Upper lobe of right lung (tissue), 1 donor: ENCODE data around the gene FOXN3. TPM values are rescaled to one million over a fixed set of nuclear protein-coding genes. Genes with fewer than 3 reads are reported as not detected.

ENCODE experiments used
- ATAC-seq: fragments of 200-7000 bp; cut with Tn5 transposase; one replicate; pipeline ENCODE4 v1.9.1; 2020; ENCODE audit warnings: mild to moderate bottlenecking, moderate library complexity
- DNase-seq: peaks from one replicate; pipeline ENCODE4 v3.0.0-alpha.2; 2020
- H3K27ac ChIP-seq: fragments of 200-600 bp; one replicate; pipeline ENCODE4 v1.8.0; 2022
- H3K27me3 ChIP-seq: fragments of 200-600 bp; one replicate; pipeline ENCODE4 v1.8.0; 2022; ENCODE audit warnings: mild to moderate bottlenecking
- H3K36me3 ChIP-seq: fragments of 200-600 bp; one replicate; pipeline ENCODE4 v1.8.0; 2022
- H3K4me1 ChIP-seq: fragments of 200-600 bp; one replicate; pipeline ENCODE4 v1.8.0; 2022
- H3K4me3 ChIP-seq: fragments of 200-600 bp; one replicate; pipeline ENCODE4 v1.8.0; 2022; ENCODE audit warnings: mild to moderate bottlenecking
- H3K9me3 ChIP-seq: fragments of 200-600 bp; one replicate; pipeline ENCODE4 v1.8.0; 2022
- intact Hi-C: fragments of 100-400 bp; cut with DNase I; formaldehyde crosslinking; loops from one replicate; pipeline ENCODE4 v1.11.0; 2022
- total RNA-seq: library from RNA; stranded (reverse); fragmentation: NEBNext Ultra II Directional; extraction: Animal tissue kit (Norgen Biotek cat#: 25700); gene quantifications from one replicate; pipeline ENCODE4 v1.2.1, GENCODE V29; 2021
- TF ChIP-seq, protein P1 (sequence below): fragments of 200-600 bp; IDR thresholded peaks from one replicate; pipeline ENCODE4 v1.8.0; 2022; ENCODE audit warnings: antibody characterized with exemption
- donor health status: DM: no; HTN: yes; CAD: no; lungs with severe emphysema.

The FOXN3 gene
- total RNA-seq, 1 donor from 2014 or later, result 103 TPM

DNA sequence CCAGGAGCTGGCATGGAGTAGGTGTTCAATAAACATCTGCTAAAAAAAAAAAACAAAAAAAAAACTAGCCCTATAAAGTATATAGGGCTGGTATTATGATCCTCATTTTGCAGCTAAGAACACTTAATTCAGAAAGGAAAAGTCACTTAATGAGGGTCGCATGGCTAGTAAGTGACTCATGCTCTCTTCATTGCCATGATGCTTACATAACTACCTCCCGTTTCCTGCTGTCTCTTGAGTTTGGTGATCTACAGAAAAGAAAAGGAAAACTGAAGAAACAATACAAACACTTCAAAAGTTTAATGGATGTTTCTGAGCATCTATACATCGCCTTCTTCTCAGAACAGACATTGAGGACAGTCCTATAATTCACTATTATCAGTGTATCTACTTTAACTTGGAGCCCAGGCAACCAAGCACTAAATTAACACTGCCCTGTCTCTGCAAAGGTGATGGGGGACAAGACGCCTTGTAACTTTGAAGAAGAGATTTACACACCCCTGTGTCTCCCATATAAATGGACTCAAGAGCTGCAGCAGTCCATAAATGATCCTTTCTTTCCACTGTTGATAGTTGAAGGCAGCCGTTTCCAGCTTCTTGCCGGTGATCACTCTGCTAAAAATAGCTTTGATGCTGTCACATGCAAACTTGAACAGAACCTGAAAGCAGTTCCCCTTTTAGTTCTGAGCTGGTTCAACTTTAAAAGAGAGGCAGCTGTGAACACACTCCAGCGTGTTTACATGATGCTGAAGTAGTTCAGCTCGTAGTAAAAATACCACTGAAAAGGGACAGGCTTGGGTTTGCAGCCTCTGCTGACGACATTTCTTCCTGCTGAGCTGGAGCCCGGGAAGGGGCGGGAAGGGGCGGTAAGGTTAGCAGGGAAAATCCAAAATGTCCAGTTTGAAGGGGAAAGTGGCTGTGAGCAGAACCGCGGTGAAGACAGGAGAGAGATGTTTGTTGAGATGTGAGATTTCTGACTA, 113.3 kb downstream of the FOXN3 start:
- H3K36me3 ChIP-seq, result no peaks in the 10 kb centered on the region
- H3K4me3 ChIP-seq, result peak overlapping the region; percentile 29
- ATAC-seq (peak; percentile 90), DNase-seq (peak; percentile 73)
- H3K9me3 ChIP-seq, result no peaks in the 10 kb centered on the region
- intact Hi-C loops, result no loop called here
- H3K4me1 ChIP-seq, result peaks cover 47% of the 10 kb centered on the region
- TF ChIP-seq, protein P1, sequence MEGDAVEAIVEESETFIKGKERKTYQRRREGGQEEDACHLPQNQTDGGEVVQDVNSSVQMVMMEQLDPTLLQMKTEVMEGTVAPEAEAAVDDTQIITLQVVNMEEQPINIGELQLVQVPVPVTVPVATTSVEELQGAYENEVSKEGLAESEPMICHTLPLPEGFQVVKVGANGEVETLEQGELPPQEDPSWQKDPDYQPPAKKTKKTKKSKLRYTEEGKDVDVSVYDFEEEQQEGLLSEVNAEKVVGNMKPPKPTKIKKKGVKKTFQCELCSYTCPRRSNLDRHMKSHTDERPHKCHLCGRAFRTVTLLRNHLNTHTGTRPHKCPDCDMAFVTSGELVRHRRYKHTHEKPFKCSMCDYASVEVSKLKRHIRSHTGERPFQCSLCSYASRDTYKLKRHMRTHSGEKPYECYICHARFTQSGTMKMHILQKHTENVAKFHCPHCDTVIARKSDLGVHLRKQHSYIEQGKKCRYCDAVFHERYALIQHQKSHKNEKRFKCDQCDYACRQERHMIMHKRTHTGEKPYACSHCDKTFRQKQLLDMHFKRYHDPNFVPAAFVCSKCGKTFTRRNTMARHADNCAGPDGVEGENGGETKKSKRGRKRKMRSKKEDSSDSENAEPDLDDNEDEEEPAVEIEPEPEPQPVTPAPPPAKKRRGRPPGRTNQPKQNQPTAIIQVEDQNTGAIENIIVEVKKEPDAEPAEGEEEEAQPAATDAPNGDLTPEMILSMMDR, result no peak
- no peaks in the 10 kb centered on the region for H3K27me3 ChIP-seq
- peak overlapping the region; percentile 78 for H3K27ac ChIP-seq

DNA sequence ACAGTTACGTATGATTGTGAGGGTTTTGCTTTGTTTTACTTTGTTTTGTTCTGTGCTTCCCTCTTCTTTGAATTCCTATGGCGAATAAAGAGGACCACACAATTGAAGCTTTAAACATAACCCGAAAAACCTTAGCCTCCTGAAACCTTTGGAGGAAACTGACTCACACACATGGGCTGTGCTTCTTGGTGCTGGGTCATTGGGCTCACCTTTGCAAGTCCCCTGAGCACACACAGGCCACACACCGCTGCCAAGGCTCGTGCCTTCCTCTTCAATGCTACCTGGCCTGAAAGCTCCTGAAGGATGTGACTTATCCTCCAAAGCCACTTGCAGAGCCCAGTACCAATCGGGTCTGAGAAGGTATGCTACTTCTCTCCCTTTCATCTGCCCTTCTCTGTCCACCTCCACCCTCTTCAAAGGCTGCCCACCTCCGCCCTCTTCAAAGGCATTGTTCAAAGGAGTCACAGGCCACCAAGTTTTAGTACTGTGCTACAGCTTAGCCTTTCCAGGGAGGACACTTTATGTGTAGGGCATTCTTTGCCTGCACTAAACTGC, 114.6 kb downstream of the FOXN3 start:
- DNase-seq, result no peak
- Histone ChIP-seq H3K27me3 (no peaks in the 10 kb centered on the region), H3K36me3 (no peaks in the 10 kb centered on the region), H3K4me1 (peaks cover 39% of the 10 kb centered on the region), H3K9me3 (no peaks in the 10 kb centered on the region), H3K27ac (peak overlapping the region; percentile 78), H3K4me3 (no peak overlapping the region)
- no peak for ATAC-seq
- TF ChIP-seq, protein P1, result no peak
- intact Hi-C loops, result no loop called here

DNA sequence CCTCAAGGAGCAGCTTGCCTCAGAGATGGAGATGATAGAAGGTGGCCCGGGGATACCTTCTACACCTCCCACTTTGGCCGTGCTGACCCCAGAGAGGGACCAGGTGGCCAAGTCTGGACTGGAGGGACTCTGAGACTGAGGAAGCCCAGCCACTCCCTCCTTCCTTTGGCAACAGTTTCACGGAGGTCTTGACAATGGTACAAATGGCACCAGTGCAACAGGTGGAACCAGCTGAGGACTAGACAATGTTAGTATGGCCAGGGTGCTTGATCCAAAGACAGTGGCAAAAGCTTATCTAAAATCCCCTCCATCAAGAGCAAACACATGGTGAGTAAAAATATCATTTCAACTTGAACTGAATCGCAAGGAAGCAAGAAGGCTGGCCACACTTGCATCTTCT, 117.4 kb downstream of the FOXN3 start:
- Histone ChIP-seq H3K27me3 (no peaks in the 10 kb centered on the region), H3K4me3 (no peak overlapping the region), H3K36me3 (no peaks in the 10 kb centered on the region), H3K9me3 (no peaks in the 10 kb centered on the region), H3K4me1 (peaks cover 24% of the 10 kb centered on the region), H3K27ac (no peak overlapping the region)
- intact Hi-C loops, result loop anchor here (10.0 kb wide), 1 partner anchor 105 kb away; no protein-coding TSS in a partner anchor
- ATAC-seq (no peak), DNase-seq (no peak)
- TF ChIP-seq, protein P1, result no peak

DNA sequence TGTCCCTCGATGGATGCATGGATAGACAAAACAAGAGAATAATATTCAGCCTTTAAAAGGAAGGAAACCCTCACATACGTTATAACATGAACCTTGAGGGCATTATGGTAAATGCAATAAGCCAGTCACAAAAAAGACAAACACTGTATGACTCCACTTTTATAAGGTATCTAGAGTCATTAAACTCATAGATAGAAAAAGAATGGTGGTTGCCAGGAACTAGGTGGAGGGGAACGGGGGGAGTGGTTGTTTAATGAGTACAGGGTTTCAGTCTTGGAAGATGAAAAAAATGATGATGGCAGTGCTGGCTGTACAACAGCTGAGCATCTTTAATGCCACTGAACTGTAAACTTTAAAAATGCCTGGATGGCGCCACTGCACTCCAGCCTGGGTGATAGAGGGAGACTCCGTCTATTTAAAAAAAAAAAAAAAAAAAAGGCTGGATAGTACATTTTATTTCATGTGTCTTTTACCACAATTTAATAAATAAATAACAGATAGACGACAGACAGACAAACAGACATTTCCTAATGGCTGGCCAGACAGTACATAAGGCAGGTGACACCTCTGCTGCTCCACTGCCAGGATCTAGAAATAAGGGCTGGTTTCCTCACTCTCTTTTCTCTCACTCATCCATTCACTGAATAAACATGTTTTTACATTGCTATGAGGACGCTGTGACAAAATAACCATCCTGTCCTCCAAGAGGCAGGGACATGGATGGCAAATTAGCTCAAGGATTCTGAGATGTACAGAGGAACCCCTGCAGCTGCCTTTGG, 118.8 kb downstream of the FOXN3 start:
- ATAC-seq, result no peak
- no peak overlapping the region for H3K4me3 ChIP-seq

DNA sequence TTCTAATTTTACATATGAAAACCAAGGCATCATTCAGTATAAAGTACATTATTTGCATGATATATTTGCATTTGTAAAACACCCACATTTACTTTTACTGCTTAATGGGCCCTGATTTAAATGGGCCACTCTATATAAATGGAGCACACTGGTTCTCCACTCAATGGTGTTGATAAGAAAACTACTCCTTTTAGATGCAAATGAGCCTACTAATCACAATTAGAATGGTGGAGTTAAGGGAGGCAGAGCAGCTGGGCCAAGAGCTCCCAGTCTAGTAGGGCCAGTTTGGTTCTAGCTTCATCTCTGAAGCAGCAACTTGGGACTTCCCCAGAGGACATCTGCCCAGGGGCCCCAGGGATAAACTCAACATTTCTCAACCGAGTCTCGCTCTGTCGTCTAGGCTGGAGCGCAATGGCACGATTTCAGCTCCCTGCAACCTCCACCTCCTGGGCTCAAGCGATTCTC, 120.7 kb downstream of the FOXN3 start:
- Histone ChIP-seq H3K36me3 (no peaks in the 10 kb centered on the region), H3K9me3 (no peaks in the 10 kb centered on the region), H3K4me3 (no peak overlapping the region), H3K27me3 (no peaks in the 10 kb centered on the region), H3K27ac (no peak overlapping the region), H3K4me1 (peaks cover 3% of the 10 kb centered on the region)
- TF ChIP-seq, protein P1, result no peak
- ATAC-seq (no peak), DNase-seq (no peak)
- intact Hi-C loops, result loop anchor here (10.0 kb wide), 1 partner anchor 108 kb away; no protein-coding TSS in a partner anchor

More for the DNA sequence above, 118.8 kb downstream of the FOXN3 start:
- H3K27me3 ChIP-seq, result no peaks in the 10 kb centered on the region
- intact Hi-C loops, result loop anchor here (10.0 kb wide), 1 partner anchor 107 kb away; no protein-coding TSS in a partner anchor
- no peaks in the 10 kb centered on the region for H3K9me3 ChIP-seq
- H3K27ac ChIP-seq, result no peak overlapping the region
- DNase-seq, result no peak
- TF ChIP-seq, protein P1, result no peak
- peaks cover 11% of the 10 kb centered on the region for H3K4me1 ChIP-seq
- H3K36me3 ChIP-seq, result no peaks in the 10 kb centered on the region
